NCI-H1694 (cell line): Measurements from ENCODE around the gene MTFR1L.

Experiments used
- DNase-seq: peaks from one replicate; lab custom pipeline; 2025; lab: John Stamatoyannopoulos, UW

MTFR1L gene

DNA sequence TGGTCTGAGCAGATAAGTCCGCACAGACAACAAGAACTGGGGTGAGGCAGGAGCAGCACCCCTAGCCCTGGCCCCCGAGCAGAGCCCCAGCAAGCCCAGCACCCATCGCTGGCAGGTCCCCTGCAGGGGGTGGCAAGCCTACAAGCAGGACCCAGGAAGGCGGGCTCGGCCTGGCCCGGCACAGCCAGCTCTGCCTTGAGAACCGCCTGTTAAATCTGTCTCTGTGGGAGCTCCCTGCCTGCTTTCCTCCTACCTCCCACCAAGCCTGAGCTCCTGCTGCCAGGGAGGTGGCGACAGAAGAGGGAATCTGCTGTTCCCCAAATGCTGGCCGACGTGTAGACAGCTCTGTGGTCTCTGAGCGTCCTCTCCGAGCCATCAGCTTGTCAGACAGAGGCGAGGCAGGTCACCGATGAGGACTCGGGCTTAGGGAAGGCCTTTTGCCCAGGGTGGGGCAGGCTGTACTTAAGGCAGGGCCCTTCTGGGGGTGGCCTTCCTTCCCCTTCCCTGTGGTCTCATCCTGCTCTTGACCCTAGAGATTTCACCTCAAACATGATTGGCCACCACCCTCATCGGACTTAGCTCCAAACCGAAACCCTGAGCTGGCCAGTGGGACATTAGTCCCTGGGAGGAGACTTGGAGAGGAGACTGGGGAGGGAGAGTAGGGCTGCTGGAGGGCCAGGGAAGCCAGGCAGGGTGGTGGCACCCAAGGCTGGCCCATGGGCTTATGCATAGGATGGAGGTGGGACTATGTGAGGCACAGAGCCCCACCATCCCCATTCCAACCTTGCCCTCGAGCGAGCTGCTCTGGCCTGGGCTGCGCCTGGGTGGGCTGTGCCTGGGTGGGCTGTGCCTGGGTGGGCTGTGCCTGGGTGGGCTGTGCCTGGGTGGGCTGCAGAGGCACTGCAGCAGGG, 12.0 kb upstream of the MTFR1L start:
- DNase-seq: no peak

DNA sequence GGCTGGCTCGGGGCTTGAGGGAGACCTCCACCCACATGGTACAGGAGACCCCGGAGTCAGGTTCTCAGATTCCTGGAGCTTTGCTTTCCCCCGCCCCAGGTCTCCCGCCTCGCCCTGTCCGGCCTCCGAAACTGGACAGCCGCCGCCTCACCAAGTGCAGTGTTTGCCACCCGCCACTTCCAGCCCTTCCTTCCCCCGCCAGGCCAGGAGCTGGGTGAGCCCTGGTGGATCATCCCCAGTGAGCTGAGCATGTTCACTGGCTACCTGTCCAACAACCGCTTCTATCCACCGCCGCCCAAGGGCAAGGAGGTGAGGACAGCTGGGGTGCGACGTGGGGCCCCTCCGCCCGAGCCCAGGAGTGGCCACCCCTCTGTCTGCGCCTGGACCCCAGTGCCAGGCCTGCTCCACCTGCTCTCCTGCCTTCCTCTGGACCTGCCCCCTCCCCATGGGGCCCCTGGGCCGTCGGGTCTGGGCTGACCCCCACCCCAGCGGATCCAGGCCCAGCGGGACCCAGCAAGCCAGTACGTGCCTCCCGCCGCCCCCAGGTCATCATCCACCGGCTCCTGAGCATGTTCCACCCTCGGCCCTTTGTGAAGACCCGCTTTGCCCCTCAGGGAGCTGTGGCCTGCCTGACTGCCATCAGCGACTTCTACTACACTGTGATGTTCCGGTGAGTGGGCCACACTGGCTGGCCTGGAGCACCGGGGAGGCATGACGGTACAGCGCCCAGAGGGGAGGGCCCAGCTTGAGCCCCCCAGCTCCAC, 11.1 kb upstream of the MTFR1L start:
- no peak for DNase-seq

DNA sequence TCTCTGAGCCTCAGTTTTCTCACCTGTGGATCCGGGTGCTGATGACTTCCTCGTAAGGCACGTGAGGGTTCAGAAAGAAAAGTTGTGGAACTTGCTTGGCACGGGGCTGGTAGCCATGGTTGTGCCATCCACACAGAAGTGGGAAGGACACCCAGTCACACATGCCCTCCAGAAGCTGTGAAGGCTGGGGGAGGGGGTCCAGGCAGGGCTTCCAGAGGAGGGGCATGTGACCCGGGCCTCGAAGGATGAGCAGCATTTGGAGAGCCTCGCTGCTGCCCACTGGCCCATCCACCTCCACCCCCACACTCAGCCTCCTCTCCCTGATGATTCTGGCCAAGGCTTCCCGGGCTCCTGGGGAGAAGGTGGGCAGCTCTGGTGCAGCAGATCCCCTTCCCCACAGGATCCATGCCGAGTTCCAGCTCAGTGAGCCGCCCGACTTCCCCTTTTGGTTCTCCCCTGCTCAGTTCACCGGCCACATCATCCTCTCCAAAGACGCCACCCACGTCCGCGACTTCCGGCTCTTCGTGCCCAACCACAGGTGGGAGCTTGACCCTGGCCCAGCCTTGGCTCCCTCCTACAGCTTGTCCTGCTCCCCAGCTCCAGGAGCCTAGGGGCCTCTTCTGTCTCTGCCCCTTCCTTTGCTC, 10.3 kb upstream of the MTFR1L start:
- no peak for DNase-seq

DNA sequence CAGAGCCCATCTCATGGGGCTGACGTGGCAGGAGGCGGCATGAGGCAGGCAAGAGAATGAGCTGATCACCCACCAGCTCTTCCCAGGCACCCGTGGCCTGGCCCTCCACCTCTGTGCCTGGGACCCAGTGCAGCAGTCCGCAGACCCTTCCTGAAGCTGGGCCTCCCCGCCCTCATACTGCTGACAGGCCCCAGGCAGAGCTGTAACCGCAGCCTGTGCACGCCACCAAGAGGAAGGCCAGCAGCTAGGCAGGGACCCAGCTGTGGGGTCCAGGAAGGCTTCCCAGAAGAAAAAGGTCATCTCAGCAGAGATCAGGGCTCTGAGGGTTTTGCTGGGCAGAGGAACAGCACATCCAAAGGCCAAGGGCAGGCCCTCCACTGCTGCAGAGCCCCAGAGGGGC, 9.8 kb upstream of the MTFR1L start:
- DNase-seq: no peak

DNA sequence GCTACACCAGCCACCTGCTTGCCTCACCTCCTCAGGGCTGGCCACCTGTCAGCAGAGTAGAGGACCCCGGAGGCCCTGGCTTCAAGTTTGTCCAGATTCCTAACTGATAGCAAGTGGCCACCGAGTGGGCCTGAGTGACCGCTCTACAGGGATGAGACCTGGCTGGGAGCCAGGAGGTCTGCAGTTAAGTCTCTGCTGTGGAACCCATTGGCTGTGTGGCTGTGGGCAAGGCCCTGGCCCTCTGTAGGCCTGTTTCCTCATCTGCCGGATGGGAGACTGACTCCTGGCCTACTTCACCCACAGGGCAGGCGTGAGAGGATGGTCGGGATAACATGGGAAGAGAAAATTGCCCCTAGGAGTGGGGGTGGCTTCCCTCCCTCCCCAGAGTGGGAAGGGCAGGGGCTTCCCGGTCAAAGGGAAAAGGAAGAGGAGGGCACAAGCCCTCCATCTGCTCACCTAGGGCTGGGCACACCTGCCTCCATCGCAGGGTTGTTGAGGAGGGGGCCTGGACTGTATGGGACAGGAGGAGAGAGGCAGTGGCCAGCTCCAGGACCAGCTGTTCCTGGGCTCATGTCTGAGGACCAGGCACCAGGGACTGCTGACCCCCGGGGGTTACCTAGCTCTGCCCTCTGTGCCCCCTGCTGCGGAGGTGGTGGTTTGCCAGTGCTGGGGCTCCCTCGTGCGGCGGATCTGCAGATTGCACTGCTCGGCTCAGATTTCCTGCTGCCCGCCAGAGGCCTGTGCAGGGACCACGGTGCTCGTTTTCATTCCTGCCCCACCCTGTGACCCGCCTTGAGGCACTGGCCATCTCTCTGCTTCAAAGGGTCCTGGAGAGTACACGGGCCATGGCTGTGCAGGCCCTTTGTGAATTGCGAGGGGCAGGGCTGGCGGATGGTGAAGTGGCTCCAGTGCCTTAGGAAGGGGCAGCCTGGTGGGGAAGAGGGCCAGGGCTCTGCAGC, 9.1 kb upstream of the MTFR1L start:
- peak; percentile 44 for DNase-seq

DNA sequence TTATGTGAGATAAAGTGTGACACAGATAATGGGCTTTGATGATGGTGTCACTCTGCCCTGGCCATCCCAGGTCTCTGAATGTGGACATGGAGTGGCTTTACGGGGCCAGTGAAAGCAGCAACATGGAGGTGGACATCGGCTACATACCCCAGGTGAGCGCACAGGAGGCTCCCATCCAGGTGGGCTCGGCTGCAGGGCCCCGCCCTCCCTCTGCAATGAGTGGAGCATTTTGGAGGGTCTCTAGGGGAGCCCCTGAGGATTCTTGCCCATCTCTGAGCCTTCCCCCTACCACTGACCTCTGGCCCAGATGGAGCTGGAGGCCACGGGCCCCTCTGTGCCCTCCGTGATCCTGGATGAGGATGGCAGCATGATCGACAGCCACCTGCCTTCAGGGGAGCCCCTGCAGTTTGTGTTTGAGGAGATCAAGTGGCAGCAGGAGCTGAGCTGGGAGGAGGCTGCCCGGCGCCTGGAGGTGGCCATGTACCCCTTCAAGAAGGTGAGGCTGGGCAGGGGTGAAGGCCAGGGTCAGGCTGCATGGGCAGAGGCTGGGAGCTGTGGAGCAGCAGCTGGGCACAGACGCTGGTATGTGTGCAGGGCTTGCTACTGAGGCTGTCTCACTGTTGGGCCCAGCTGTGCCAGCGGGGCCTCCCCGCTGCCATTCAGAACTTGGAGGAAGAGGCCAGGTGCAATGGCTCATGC, 8.2 kb upstream of the MTFR1L start:
- DNase-seq: no peak

DNA sequence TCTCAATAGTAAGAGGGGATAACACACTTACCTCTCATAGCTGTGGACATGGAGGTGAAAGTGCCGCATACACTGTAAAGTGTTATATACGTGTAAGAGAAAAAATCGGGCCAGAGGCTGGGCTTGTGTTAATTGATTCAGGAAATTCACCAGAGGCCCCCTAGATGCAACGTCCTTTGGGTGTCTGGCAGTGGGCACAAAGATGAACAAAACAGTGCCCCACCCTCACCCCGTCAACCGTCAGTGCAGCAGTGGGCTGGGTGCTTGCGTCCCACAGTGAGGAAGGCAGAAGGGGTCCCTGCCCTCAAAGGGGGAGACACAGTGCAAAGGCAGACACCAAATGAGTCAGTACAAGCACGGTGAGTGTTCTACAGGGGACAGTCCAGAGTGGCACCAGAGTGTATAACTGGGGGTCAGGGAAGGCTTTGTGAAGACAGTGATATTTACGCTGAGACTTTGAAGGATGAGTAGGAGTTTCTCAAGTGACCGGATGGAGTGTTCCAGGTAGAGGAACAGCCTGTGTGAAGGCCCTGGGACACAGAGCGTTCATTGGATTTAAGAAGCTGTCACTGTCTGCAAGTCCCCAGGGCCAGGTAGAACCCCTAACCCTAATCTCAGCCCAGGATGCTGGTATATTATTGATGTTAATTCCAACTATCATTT, 6.6 kb upstream of the MTFR1L start:
- no peak for DNase-seq

DNA sequence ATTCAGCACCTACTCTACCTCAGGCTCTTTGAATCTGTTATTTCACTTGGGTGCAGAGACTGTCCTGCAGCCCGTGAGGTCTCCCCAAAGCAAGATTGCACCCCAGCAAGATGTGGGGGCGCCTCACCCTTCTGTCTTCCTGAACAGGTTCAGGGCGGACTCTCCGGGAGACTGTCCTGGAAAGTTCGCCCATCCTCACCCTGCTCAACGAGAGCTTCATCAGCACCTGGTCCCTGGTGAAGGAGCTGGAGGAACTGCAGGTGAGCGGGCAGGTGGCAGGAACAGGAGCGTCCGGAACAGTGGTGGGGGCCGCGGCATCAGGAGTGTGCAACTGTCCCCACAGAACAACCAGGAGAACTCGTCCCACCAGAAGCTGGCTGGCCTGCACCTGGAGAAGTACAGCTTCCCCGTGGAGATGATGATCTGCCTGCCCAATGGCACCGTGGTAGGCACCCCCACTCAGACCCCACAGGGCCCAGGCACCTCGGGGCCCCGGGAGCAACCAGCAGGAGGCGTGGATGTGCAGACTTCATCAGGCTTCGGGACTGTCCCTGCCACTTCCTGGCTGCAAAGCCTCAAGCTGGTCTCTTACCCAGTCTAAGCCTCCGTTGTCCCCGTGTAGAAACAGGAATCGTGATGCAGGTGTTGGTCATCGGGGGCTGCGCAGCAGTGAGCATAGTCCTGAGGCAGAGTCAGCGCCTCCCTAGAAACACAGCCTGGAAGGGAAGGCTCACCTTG, 5.9 kb upstream of the MTFR1L start:
- DNase-seq: no peak

DNA sequence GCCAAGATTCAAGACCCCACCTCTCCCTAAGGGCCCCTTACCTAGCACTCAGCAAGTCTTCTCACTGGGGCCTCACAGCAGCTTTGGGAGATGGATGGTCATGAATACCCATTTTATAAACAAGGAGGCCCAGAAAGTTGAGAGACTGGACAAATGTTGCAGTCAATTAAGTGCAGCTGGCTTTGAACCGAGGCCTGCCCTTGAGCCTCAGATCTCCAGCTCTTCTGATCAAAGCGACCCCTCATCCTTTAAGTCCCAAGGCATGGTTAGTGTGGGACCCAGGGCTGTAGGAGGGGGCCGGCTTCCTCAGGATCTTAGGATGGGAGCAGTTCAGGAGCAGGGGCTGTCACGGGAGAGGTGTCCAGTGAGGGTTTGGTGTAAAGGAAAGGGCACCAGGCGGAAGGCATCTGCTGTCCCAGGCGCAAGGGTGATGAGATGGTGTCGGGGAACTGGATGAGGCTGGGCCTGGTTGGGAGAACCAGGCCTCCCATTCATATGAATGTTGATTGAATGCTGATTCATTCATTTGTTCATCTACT, 5.1 kb upstream of the MTFR1L start:
- no peak for DNase-seq

DNA sequence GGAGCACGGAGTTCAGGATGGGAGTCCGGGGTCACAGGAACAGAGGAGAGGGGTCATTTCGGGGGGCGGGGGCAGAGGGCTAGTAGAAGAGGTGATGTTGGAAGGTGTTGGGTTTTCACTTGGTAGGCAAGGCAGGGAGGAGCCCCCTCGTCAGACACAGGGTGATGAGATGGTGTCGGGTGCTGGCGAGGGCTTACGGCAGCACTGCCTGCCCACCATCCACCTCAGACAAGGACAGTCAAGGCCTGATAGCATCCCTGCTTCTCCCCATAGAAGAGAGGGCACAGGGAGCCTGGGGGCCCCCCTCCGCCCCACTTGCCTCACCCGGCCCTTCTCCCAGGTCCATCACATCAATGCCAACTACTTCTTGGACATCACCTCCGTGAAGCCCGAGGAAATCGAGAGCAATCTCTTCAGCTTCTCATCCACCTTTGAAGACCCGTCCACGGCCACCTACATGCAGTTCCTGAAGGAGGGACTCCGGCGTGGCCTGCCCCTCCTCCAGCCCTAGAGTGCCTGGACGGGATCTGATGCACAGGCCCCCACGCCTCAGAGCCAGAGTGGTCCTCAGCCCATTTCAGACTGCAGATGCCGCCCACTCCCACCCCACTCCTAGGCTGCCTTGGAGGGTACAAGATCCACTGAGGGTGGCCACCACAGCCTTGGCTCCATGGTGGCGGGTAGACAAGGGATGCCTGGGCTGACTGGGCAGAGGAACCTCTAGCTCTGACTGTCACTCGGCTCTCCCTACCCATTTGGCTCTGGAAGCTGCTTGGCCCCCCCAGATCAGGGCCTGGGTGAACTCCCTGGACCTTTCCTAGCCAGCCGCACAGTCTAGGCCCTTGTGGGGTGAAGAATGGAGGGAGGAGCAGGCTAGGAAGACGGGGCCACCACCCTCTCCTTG, 4.3 kb upstream of the MTFR1L start:
- no peak for DNase-seq

DNA sequence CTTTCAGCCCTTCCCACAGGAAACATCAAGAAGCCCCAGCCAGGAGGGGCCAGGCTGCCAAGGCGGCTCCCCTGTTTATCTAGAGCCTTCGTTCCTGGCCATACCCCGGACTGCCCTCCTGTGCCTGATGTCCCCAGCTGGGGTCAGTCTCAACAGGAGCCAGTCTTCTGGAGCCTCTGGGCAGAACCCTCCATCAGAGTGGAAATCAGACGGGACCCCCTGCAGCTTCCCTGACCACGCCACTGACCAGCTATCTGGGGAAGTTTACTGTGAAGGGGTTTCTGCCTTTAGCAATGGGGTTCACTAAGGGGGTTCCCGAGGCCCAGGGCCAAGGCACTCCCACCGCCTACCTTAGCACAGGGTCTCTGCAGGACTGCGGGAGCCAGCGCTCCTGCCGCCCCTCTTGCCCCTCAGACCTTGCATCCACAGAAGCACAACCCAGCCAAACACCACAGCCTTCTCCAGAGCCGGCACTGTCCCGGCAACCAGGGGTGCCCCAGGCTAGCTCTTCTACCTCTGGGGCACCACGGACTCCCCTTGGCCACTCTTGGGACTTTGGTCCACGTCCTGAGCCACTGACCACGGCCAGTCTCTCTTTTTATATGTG, 3.5 kb upstream of the MTFR1L start:
- DNase-seq: no peak

DNA sequence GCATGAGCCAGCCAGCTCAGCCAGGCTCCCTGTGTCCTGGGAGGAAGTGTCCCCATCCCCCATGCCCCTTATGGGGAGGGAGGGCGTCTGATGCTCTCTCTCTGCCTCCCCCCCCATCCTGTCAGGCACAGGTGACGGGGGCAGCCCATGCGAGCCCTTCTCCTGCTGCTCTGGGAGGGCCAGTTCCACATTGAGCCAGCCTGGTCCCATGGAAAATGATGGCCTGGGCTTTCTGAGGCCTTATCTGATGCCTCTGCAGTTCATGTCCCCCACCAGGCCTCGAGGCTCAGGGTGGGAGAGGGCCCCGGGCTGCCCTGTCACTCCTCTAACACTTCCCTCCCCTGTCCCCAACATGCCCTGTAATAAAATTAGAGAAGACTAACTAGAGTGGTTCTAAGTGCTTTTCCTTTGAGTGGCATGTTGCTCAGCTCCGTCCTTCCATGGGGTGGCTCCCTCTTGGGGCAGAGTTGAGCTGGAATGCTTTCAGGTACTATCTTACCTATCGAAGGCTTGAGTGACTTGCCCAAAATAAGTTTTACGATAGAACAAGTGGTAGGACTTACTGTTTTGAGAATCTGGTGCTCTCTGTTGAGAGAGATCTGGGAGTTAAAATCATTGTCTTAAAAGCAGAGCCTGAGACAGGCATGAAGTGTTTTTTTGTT, 1.8 kb upstream of the MTFR1L start:
- DNase-seq: no peak

DNA sequence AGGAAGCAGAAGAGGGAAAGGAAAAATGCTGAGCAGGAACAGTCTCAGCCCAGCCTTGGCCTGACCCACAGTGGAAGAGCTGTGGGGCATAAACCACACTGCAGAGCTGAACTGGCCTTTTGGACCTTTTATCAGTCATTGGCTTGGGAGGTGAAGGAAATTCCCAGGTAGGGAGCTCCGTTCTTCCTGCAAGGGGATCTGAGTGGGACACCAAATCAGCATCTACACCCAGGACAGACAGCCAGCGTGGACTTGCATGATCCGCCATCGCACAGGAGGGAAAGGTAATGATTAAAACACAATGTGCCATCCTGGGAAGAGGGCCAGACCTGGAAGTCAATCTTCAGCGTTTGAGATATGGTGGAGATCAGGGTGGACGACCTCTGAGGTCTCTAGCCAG, 1.2 kb upstream of the MTFR1L start:
- DNase-seq: no peak

DNA sequence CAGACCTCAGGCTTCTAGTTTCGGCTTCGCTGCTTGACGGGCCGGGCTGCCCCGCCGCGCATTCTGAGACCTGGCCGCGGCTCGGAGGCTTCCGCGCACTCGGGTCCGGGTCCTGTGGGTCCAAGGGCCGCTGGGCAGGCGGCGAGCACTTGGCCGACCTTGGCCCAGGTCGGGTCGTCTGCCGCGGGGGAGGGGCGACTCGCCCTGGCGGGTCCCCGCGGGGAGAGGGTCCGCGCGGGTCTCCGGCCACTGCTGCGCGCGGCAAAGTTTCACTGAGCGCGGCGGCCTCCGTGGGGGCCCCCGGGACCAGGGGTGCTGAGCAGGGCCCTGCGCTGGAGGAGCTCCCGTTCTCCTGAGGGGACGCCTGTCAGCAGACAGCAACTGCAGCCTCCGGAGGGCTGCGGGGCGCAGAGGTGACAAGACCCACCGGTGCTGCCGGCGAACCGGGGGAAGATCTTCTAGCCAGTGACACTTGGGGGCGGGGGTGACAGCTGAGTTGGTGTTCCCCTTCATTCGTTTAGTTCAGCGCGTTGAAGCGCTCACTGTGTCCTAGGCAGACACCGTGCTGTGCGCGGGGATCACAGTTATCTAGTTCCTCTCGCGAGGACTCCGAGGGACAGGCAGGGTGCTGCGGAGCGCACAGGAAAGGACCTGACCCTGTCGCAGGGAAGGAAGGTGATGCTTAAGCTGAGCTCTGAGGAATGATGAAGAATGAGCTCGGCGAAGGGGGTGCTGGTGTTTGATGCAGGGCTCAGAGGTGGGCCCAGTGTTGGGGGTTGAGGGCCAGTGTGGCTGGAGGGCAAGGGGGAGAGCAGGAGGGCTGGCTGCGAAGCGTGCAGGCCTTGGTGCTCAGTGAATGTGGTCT, 725 bp downstream of the MTFR1L start:
- no peak for DNase-seq

DNA sequence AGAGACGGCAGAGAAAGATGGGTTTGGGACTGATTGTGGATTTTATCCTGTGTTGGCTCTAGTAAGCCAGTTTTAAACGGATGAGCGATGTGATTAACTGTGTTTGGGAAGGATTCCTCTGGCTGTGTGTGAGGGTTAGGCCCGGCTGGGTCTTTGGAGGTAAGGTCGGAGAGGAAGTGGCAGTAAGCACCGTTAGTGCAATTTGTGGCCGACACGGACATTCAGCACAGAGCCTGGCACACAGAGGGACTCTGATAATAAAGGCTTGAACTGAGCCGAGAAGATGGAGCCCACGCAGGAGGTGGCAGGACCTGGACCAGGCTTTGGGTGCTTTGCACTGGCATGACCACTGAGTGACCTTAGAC, 1.3 kb downstream of the MTFR1L start:
- no peak for DNase-seq

DNA sequence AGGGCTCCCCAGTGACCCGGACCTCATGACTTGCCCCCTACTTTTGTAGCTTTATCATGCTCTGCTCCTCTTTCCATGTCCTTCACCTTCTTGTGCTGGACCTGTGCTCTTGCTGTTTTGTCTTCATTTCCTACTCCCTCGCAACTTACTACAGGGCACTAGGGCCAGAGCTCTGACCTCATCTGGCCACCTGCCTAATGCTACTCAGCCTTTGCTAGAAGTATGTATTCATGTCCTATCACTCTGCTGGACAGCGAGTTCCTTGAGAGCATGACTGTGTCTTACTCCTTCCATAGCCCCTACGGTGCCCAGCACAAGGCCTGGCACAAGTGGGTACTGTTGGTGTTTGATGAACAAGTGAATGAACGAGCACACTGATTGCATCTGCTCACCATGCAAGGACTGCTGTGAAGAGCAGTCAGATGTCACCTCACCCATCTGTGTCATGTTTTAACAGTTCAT, 1.9 kb downstream of the MTFR1L start:
- no peak for DNase-seq
